Activated CD4-positive, alpha-beta T cell treated with anti-CD3 and anti-CD28 coated beads for 36 hours (primary cell): ENCODE data around the gene TAF1. TPM values are rescaled to one million over a fixed set of nuclear protein-coding genes. Genes with fewer than 3 reads are reported as not detected.
"Not testable (repeated sequence)": the region's sequence is repeated elsewhere in the genome, so short reads cannot be mapped to it uniquely, and the experiment has no call there.

Source experiments
- ATAC-seq: fragments of 200-7000 bp; cut with Tn5 transposase; one replicate; pipeline ENCODE4 v1.10.0; 2021; ENCODE audit warnings: mild to moderate bottlenecking, moderate library complexity
- CTCF ChIA-PET: fragments of 350-600 bp; sonication (Branson Sonifier 250); formaldehyde crosslinking; loops from one replicate; lab custom pipeline; 2021; ENCODE audit warnings: antibody characterized with exemption; lab: Charles Lee
- POLR2A ChIA-PET: fragments of 350-600 bp; sonication (Branson Sonifier 250); formaldehyde crosslinking; loops from one replicate; lab custom pipeline; 2021; ENCODE audit warnings: antibody characterized with exemption, inconsistent platforms; lab: Charles Lee
- DNase-seq: peaks from one replicate; pipeline ENCODE4 v3.0.0-alpha.2; 2020
- H3K27ac Mint-ChIP-seq: one replicate; pipeline ENCODE4 v1.8.0; 2021; ENCODE audit warnings: mixed read lengths
- H3K27me3 Mint-ChIP-seq: one replicate; pipeline ENCODE4 v1.8.0; 2021; ENCODE audit warnings: mixed read lengths
- H3K36me3 Mint-ChIP-seq: one replicate; pipeline ENCODE4 v1.8.0; 2021; ENCODE audit warnings: low read depth, mixed read lengths
- H3K4me1 Mint-ChIP-seq: one replicate; pipeline ENCODE4 v1.8.0; 2021; ENCODE audit warnings: mixed read lengths
- H3K4me3 Mint-ChIP-seq: one replicate; pipeline ENCODE4 v1.8.0; 2021; ENCODE audit warnings: mild to moderate bottlenecking, moderate library complexity, mixed read lengths
- H3K9me3 Mint-ChIP-seq: one replicate; pipeline ENCODE4 v1.8.0; 2021; ENCODE audit warnings: low read depth, mixed read lengths
- intact Hi-C, 2 experiments: fragments of 100-400 bp; cut with DNase I in 1 of 2; cut with micrococcal nuclease in 1 of 2; formaldehyde crosslinking; loops; one replicate each; pipeline versions ENCODE4 v1.14.2 to v1.15.1; 2022 to 2024; cut with DNase I, micrococcal nuclease
- total RNA-seq, 2 experiments: library from RNA; stranded (reverse); gene quantifications; one replicate each; pipeline ENCODE4 v1.2.3, GENCODE V29; 2021

TAF1 gene
- total RNA-seq, 2 experiments from 2014 or later, result 36.6 to 41.2 TPM

- POLR2A ChIA-PET, result no interaction called here
Observed at GRCh38 chrX:71510161-71510560, 144.0 kb downstream of the TAF1 start.

GRCh38 chrX:71513731-71514130 is 147.6 kb downstream of the TAF1 start:
- ATAC-seq, H3K27ac Mint-ChIP-seq, DNase-seq, intact Hi-C loops, H3K9me3 Mint-ChIP-seq, H3K36me3 Mint-ChIP-seq, POLR2A ChIA-PET, H3K4me3 Mint-ChIP-seq, H3K27me3 Mint-ChIP-seq: not testable (repeated sequence)
- H3K4me1 Mint-ChIP-seq, result peaks cover 17% of the 10 kb centered on the region
- CTCF ChIA-PET, result interaction anchor here (0.6 kb wide), 2 partner anchors 23 to 136 kb away, joined by 3 to 5 read pairs; no protein-coding TSS in a partner anchor

More at GRCh38 chrX:71510161-71510560, 144.0 kb downstream of the TAF1 start:
- Mint-ChIP-seq H3K27me3 (no peaks in the 10 kb centered on the region), H3K36me3 (no peaks in the 10 kb centered on the region), H3K4me1 (peaks cover 16% of the 10 kb centered on the region), H3K9me3 (no peaks in the 10 kb centered on the region), H3K27ac (no peak overlapping the region), H3K4me3 (no peak overlapping the region)
- intact Hi-C loops, result no loop called here
- no peak for ATAC-seq
- CTCF ChIA-PET, result no interaction called here
- no peak for DNase-seq

- no peaks in the 10 kb centered on the region for H3K36me3 Mint-ChIP-seq
- ATAC-seq (peak; percentile 98), DNase-seq (peak; percentile 42)
- peaks cover 17% of the 10 kb centered on the region for H3K4me1 Mint-ChIP-seq
- ChIA-PET POLR2A (interaction anchor here (1.1 kb wide), 1 partner anchor 18 kb away, joined by 3 read pairs; no protein-coding TSS in a partner anchor), CTCF (interaction anchor here (0.6 to 0.9 kb wide), 2 partner anchors 14 to 135 kb away, joined by 3 to 4 read pairs; no protein-coding TSS in a partner anchor)
- H3K4me3 Mint-ChIP-seq, result no peak overlapping the region
- no peaks in the 10 kb centered on the region for H3K9me3 Mint-ChIP-seq
- H3K27me3 Mint-ChIP-seq, result no peaks in the 10 kb centered on the region
- H3K27ac Mint-ChIP-seq, result peak overlapping the region; percentile 37
- intact Hi-C loops, result no loop called here
Observed at GRCh38 chrX:71514367-71515037, 148.3 kb downstream of the TAF1 start.

- POLR2A ChIA-PET, result interaction anchor here (1.1 kb wide), 1 partner anchor 17 kb away, joined by 3 read pairs; no protein-coding TSS in a partner anchor
- no peaks in the 10 kb centered on the region for H3K9me3 Mint-ChIP-seq
- intact Hi-C loops, result no loop called here
- H3K4me1 Mint-ChIP-seq, result peaks cover 17% of the 10 kb centered on the region
- ATAC-seq (no peak), DNase-seq (no peak)
- H3K4me3 Mint-ChIP-seq, result no peak overlapping the region
- H3K27me3 Mint-ChIP-seq, result no peaks in the 10 kb centered on the region
- CTCF ChIA-PET, result interaction anchor here (0.6 to 0.9 kb wide), 2 partner anchors 14 to 37 kb away, joined by 3 to 4 read pairs; no protein-coding TSS in a partner anchor
- H3K36me3 Mint-ChIP-seq, result no peaks in the 10 kb centered on the region
- no peak overlapping the region for H3K27ac Mint-ChIP-seq
Observed at GRCh38 chrX:71515038-71515396, 148.9 kb downstream of the TAF1 start.

Other genes with a start within 250 kb of the TAF1 start
- 10 to 100 TPM; 46.2 to 56.4 TPM for gene MED12, start 247.8 kb upstream of the TAF1 start, total RNA-seq
- under 1 TPM; 0.77 to 0.78 TPM for gene NLGN3, start 221.5 kb upstream of the TAF1 start, total RNA-seq
- gene GJB1, start 143.1 kb upstream of the TAF1 start, total RNA-seq, result not detected
- gene ZMYM3, start 112.2 kb upstream of the TAF1 start, total RNA-seq, result 10 to 100 TPM; 22.6 to 22.8 TPM
- gene NONO, start 82.7 kb upstream of the TAF1 start, total RNA-seq, result 1,000 to 10,000 TPM in 1 of 2 experiments, 100 to 1,000 TPM in 1; 508 to 1,161 TPM
- gene ITGB1BP2, start 64.6 kb upstream of the TAF1 start, total RNA-seq, result 1 to 10 TPM; 6.2 to 6.5 TPM
- 100 to 1,000 TPM; 331 to 339 TPM for gene OGT, start 166.7 kb downstream of the TAF1 start, total RNA-seq
- gene GCNA, start 212.1 kb downstream of the TAF1 start, total RNA-seq, result 1 to 10 TPM; 3.1 to 3.5 TPM